HepG2 (cell line): ENCODE measurements around the gene TLK1. TPM values are rescaled to one million over a fixed set of nuclear protein-coding genes. Genes with fewer than 3 reads are reported as not detected.

Experiments used
- ATAD3A ChIP-seq: sonication (generic); formaldehyde crosslinking; IDR thresholded peaks from 2 replicates; pipeline ENCODE4 v1.4.0; 2020; ENCODE audit warnings: missing genetic modification reagents
- ELF3 ChIP-seq: IDR thresholded peaks from 2 replicates; pipeline ENCODE4 v1.6.1; 2016; ENCODE audit warnings: missing genetic modification reagents, missing compliant biosample characterization
- EP300 ChIP-seq, 3 experiments: sonication (generic) in 1 of 3; formaldehyde crosslinking in 1 of 3; IDR thresholded peaks; 2 replicates each; pipeline versions ENCODE4 v1.5.1 to v1.6.1; 2011 to 2020; ENCODE audit warnings: low read depth in 2 of 3, low read length in 2 of 3, borderline replicate concordance in 1 of 3, improper control_type of control experiment in 1 of 3, mild to moderate bottlenecking in 1 of 3, missing genetic modification reagents in 1 of 3, moderate library complexity in 1 of 3
- ESRRA ChIP-seq: sonication (generic); formaldehyde crosslinking; IDR thresholded peaks from 2 replicates; pipeline ENCODE4 v1.5.1; 2020; ENCODE audit warnings: mild to moderate bottlenecking, low read depth, missing genetic modification reagents
- FOXA3 ChIP-seq: IDR thresholded peaks from 2 replicates; pipeline ENCODE4 v1.6.1; 2016; ENCODE audit warnings: missing genetic modification reagents, missing compliant biosample characterization
- GABPA ChIP-seq, 2 experiments: IDR thresholded peaks; 2 replicates each; pipeline ENCODE4 v1.6.1; 2011 to 2016; ENCODE audit warnings: low read depth in 2 of 2, low read length in 1 of 2, missing biosample characterization in 1 of 2, missing genetic modification characterization in 1 of 2
- HDAC1 ChIP-seq: sonication (generic); formaldehyde crosslinking; IDR thresholded peaks from 2 replicates; pipeline ENCODE4 v1.5.1; 2020; ENCODE audit warnings: mild to moderate bottlenecking, missing genetic modification reagents
- HMG20A ChIP-seq: IDR thresholded peaks from 2 replicates; pipeline ENCODE4 v1.6.1; 2016; ENCODE audit warnings: borderline replicate concordance
- HMGXB4 ChIP-seq, 2 experiments: sonication (generic) in 1 of 2; formaldehyde crosslinking in 1 of 2; IDR thresholded peaks; 2 replicates each; pipeline versions ENCODE4 v1.4.0 to v1.6.1; 2018 to 2020; ENCODE audit warnings: missing genetic modification reagents in 2 of 2, borderline replicate concordance in 1 of 2, low read depth in 1 of 2, mild to moderate bottlenecking in 1 of 2, missing biosample characterization in 1 of 2
- HOMEZ ChIP-seq: IDR thresholded peaks from 2 replicates; pipeline ENCODE4 v1.6.1; 2016; ENCODE audit warnings: low read depth
- JDP2 ChIP-seq: sonication (generic); formaldehyde crosslinking; IDR thresholded peaks from 2 replicates; pipeline ENCODE4 v1.8.1; 2022; ENCODE audit warnings: missing genetic modification reagents, borderline replicate concordance
- LCORL ChIP-seq, 2 experiments: fragments of 450-650 bp in 1 of 2; sonication (generic) in 1 of 2; formaldehyde crosslinking in 1 of 2; IDR thresholded peaks; 2 replicates each; pipeline versions ENCODE4 v1.5.0 to v1.6.1; 2017 to 2020; ENCODE audit warnings: antibody characterized with exemption in 1 of 2, missing genetic modification reagents in 1 of 2
- NR1H2 ChIP-seq: sonication (generic); formaldehyde crosslinking; IDR thresholded peaks from 2 replicates; pipeline ENCODE4 v1.8.1; 2022; ENCODE audit warnings: low read depth, missing genetic modification reagents, borderline replicate concordance
- NR2F1 ChIP-seq, 2 experiments: fragments of 450-650 bp in 1 of 2; formaldehyde crosslinking in 1 of 2; IDR thresholded peaks; 2 replicates each; pipeline versions ENCODE4 v1.5.0 to v1.6.1; 2016 to 2020; ENCODE audit warnings: mild to moderate bottlenecking in 1 of 2, missing compliant biosample characterization in 1 of 2, missing genetic modification reagents in 1 of 2, moderate library complexity in 1 of 2
- PHF8 ChIP-seq: sonication (generic); formaldehyde crosslinking; IDR thresholded peaks from 2 replicates; pipeline ENCODE4 v1.5.0; 2020; ENCODE audit warnings: missing genetic modification reagents
- SAP130 ChIP-seq: IDR thresholded peaks from 2 replicates; pipeline ENCODE4 v1.6.1; 2016; ENCODE audit warnings: low read depth
- SKI ChIP-seq: fragments of 450-650 bp; IDR thresholded peaks from one replicate; pipeline ENCODE4 v1.6.1; 2018; ENCODE audit warnings: mild to moderate bottlenecking; ENCODE audit not compliant: partially characterized antibody
- TRIM24 ChIP-seq: sonication (generic); formaldehyde crosslinking; IDR thresholded peaks from 2 replicates; pipeline ENCODE4 v1.8.0; 2022; ENCODE audit warnings: mild to moderate bottlenecking, missing genetic modification reagents
- YEATS4 ChIP-seq: sonication (generic); formaldehyde crosslinking; IDR thresholded peaks from 2 replicates; pipeline ENCODE4 v1.4.0; 2020; ENCODE audit warnings: missing genetic modification reagents, borderline replicate concordance
- ZBTB34 ChIP-seq: sonication (generic); formaldehyde crosslinking; IDR thresholded peaks from 2 replicates; pipeline ENCODE4 v1.8.0; 2022; ENCODE audit warnings: mild to moderate bottlenecking, missing genetic modification reagents
- ZBTB7B ChIP-seq: sonication (generic); formaldehyde crosslinking; IDR thresholded peaks from 2 replicates; pipeline ENCODE4 v1.4.0; 2020; ENCODE audit warnings: missing genetic modification reagents
- ZMYM4 ChIP-seq: sonication (generic); formaldehyde crosslinking; IDR thresholded peaks from 2 replicates; pipeline ENCODE4 v1.8.1; 2023; ENCODE audit warnings: mild to moderate bottlenecking, missing genetic modification reagents
- ZNF292 ChIP-seq: sonication (generic); formaldehyde crosslinking; IDR thresholded peaks from 2 replicates; pipeline ENCODE4 v1.8.1; 2022; ENCODE audit warnings: mild to moderate bottlenecking, low read depth, missing genetic modification reagents, borderline replicate concordance
- ZNF7 ChIP-seq: IDR thresholded peaks from 2 replicates; pipeline ENCODE4 v1.6.1; 2016; ENCODE audit warnings: missing biosample characterization, missing genetic modification reagents
- polyA plus RNA-seq, 8 experiments: library from polyadenylated mRNA; depleted of rRNA in 3 of 8; stranded (reverse) in 7 of 8; unstranded in 1 of 8; fragments of >200 nt; fragmentation: Illumina TruSeq in 4 of 8; extraction: Trizol in 4 of 8; gene quantifications; 2 replicates each; pipeline versions ENCODE4 v1.2.1 to v1.2.3, GENCODE V29; 2011 to 2016; ENCODE audit warnings: low read depth in 4 of 8, missing spikeins in 1 of 8, mixed read lengths in 1 of 8; ENCODE audit not compliant: insufficient read depth in 1 of 8
- total RNA-seq, 5 experiments: library from RNA; depleted of rRNA; stranded (reverse); fragments of >200 nt; fragmentation: Illumina TruSeq; extraction: Trizol; gene quantifications; 2 replicates each; pipeline ENCODE4 v1.2.3, GENCODE V29; 2016; ENCODE audit warnings: low read depth in 1 of 5

The TLK1 gene
- total and polyA plus RNA-seq, 2 of the 13 experiments (the other 11 are each of a cell fraction or from before 2014, with no cell fraction given): 16.8 to 28.7 TPM

GRCh38 chr2:171100370-171100769, 60.3 kb downstream of the TLK1 start (continued):
- TF ChIP-seq ELF3 (CRISPR knock-in tag) (peak; percentile 38; the same call in 1 of the 2 replicates), YEATS4 (no peak), HMGXB4 (CRISPR knock-in tag; IDR thresholded peaks at IDR 0.05; ENCODE audit: borderline replicate concordance in 1 of 2, low read depth in 1 of 2) (no peak), LCORL (IDR thresholded peaks at IDR 0.05) (no peak), LCORL (CRISPR knock-in tag; IDR thresholded peaks at IDR 0.05) (peak; percentile 44; the same call in 1 of the 2 replicates), TRIM24 (CRISPR knock-in tag) (0 out of 2 replicates have a peak, but pooled peaks have one; percentile 35), HOMEZ (CRISPR knock-in tag) (peak; percentile 96), NR1H2 (CRISPR knock-in tag) (no peak), HMG20A (CRISPR knock-in tag) (peak; percentile 44; the same call in 1 of the 2 replicates), SKI (peak; percentile 40), ZBTB7B (CRISPR knock-in tag) (0 out of 2 replicates have a peak, but pooled peaks have one; percentile 44), EP300 (IDR thresholded peaks at IDR 0.05; ENCODE audit: low read depth in 2 of 2, low read length in 2 of 2) (peak in 1 of 2 experiments; percentile 53; a peak in 1 of 4 replicates), EP300 (CRISPR knock-in tag; IDR thresholded peaks at IDR 0.05; ENCODE audit: borderline replicate concordance) (peak; percentile 40; the same call in 1 of the 2 replicates), ZMYM4 (CRISPR knock-in tag) (peak; percentile 97), FOXA3 (CRISPR knock-in tag) (peak; percentile 56; the same call in 1 of the 2 replicates), SAP130 (peak; percentile 54), ZNF292 (CRISPR knock-in tag) (no peak), NR2F1 (CRISPR knock-in tag; IDR thresholded peaks at IDR 0.05) (peak; percentile 90 to 92), JDP2 (CRISPR knock-in tag) (no peak), ZNF7 (CRISPR knock-in tag) (peak; percentile 100), ESRRA (CRISPR knock-in tag) (peak; percentile 49; the same call in 1 of the 2 replicates), HDAC1 (CRISPR knock-in tag) (peak; percentile 28; the same call in 1 of the 2 replicates), PHF8 (CRISPR knock-in tag) (0 out of 2 replicates have a peak, but pooled peaks have one; percentile 20), GABPA (IDR thresholded peaks at IDR 0.05; ENCODE audit: low read depth, low read length) (no peak), GABPA (CRISPR knock-in tag; IDR thresholded peaks at IDR 0.05; ENCODE audit: low read depth) (0 out of 2 replicates have a peak, but pooled peaks have one; percentile 29), ATAD3A (no peak), ZBTB34 (CRISPR knock-in tag) (no peak)
